ENCODE results near the gene ATP13A2. TPM values are rescaled to one million over a fixed set of nuclear protein-coding genes. Genes with fewer than 3 reads are reported as not detected.

ATP13A2 gene, protein sequence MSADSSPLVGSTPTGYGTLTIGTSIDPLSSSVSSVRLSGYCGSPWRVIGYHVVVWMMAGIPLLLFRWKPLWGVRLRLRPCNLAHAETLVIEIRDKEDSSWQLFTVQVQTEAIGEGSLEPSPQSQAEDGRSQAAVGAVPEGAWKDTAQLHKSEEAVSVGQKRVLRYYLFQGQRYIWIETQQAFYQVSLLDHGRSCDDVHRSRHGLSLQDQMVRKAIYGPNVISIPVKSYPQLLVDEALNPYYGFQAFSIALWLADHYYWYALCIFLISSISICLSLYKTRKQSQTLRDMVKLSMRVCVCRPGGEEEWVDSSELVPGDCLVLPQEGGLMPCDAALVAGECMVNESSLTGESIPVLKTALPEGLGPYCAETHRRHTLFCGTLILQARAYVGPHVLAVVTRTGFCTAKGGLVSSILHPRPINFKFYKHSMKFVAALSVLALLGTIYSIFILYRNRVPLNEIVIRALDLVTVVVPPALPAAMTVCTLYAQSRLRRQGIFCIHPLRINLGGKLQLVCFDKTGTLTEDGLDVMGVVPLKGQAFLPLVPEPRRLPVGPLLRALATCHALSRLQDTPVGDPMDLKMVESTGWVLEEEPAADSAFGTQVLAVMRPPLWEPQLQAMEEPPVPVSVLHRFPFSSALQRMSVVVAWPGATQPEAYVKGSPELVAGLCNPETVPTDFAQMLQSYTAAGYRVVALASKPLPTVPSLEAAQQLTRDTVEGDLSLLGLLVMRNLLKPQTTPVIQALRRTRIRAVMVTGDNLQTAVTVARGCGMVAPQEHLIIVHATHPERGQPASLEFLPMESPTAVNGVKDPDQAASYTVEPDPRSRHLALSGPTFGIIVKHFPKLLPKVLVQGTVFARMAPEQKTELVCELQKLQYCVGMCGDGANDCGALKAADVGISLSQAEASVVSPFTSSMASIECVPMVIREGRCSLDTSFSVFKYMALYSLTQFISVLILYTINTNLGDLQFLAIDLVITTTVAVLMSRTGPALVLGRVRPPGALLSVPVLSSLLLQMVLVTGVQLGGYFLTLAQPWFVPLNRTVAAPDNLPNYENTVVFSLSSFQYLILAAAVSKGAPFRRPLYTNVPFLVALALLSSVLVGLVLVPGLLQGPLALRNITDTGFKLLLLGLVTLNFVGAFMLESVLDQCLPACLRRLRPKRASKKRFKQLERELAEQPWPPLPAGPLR
- 97.1 and 97.8 TPM in 2 replicates for total RNA-seq

DNA sequence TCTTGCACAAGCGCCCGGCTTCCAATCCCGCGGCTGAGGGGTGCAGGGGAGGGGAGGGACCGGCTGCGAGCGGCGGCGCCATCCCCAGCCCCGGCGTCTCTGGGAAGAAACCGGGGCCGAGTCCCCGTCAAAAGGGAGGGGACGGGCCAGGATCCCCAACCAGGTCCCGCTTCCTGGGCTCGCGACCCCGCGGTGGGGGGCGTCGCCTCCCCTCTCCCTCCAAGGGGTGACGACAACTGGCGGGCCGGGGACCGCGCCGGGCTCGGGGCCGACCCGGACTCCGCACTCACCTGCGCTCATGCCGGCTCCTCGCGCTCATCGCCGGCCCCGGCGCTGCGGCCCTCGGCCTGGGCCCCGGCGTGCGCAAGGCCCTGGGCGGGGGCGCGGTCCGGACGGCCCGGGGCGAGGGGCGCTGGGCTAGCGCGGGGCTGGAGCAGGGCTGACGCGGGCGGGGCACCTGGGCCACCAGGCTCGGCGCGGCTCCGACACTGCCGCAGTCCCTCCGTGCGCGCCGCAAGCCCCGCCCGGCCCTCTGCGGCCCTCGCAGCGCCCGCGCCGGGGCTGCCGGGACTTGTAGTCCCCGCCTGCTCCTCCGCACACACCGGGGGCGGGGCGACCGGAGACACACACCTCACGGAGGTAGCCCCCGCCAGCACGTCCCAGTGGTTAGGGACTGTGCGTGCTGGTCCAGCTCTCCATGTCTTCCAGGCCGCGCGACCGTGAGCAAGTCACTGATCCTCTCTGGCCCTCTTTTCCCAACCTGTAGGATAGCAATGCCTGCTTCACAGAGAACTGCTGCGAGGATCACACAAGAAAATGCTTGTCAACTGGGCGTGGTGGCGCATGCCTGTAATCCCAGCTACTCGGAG, at the start of gene ATP13A2:
TSS of gene ATP13A2 (minus strand) at position 490 of the 869 bp plus-strand sequence. CDS start at position 300, 190 bp downstream.
- DNase-seq (ENCODE audit: extremely low read depth, low read depth, low spot score), result no peak

DNA sequence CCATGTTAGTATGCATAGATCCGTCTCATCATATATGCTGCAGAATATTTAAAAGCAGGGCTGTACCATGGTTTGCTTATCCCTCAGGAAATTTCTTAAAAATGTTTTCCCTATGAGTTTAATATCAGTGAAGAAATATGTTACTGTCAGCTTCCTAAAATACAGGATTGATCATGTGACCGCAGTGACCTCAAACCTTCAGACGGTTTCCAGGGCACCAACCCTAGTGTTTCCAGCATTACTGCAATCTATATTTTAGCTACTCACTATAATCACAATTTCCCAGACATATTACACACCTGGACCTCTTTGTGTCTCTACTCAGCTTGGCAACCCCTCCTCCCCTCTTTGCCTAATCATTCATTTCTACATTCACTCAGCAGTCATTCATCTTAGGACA, 49.8 kb upstream of the ATP13A2 start:
- DNase-seq (ENCODE audit: extremely low read depth, low read depth, low spot score), result no peak

DNA sequence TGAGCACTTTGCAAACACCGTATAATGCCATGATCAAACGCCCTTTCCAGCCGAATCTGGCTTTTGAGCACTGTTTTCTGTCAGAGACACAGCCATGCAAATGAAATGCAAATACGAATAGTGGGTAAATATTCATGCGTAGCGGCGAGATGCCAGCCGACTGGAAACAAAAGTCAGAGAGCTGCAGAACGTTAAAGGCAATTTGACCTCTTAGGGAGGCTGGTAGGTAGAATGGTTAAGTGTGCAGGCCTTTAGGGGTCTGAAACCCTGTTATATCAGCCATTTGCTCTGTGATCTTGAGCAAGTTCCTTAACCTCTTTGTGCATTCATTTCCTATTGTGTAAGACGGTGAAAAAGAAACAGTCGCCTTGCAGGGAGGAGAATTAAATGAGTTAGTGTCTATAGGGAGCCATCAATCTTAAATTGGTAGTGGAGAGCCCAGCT, 48.6 kb upstream of the ATP13A2 start:
- DNase-seq (ENCODE audit: extremely low read depth, low read depth, low spot score), result no peak

DNA sequence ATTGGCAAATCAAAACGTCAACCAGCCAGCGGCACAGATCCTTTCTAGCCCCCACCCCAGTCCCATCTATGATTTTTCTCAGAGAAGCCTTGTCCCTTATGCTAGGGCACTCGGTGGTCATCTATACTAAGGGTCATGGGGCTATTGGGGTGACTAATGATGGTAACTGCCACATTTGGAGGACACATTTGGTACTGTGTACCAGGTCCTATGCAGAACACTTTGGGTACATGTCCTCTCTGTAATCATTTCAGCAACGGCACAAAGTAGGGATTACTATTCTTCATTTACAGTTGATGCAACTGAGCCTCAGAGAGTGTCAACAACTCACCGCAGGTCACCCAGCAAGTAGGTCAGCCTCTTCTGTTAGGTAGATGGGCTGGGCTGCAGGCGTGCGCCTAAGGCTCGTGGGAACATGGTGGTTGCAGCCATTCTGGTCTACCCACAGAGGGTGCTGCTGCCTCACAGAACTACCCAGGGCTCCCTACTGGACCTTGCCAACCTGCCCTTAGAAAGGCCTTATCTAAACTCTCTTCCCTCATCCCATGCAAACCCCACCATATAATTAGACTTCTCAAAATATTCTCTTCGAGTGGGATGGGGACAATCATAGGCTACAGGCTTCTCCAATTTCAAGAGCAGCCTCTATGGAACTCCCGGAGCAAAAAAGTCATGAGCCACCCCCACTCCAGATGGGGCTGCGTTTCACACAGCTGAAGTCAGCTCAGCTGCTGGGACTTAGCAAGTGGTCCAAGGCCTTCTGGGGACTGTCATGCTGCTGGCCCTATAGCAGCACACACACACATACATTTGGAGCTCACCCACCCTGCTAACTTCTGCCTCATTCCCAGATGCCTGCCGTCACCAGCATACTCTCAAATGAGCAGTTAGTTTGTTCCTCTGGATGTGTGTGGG, 47.9 kb upstream of the ATP13A2 start:
- no peak for DNase-seq (ENCODE audit: extremely low read depth, low read depth, low spot score)

DNA sequence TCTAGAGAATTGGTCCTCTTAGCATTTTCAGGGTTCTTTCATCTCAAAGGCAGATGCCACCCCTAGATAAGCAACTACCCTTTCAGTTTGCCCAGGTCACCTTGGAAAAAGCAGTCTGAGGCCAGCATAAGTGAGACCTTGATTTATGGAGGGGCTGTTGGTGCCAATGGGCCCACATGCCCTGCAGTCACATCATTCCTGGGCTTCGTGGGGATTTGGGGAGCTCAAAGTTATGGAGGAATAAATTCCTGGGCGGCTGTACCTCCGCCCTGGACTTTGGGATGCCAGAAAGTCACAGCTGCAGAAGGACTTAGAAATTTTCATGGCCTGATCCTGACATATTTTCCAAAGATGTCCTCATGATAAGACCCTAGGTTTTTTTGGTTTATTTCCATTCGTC, 44.8 kb upstream of the ATP13A2 start:
- DNase-seq (ENCODE audit: extremely low read depth, low read depth, low spot score), result no peak

DNA sequence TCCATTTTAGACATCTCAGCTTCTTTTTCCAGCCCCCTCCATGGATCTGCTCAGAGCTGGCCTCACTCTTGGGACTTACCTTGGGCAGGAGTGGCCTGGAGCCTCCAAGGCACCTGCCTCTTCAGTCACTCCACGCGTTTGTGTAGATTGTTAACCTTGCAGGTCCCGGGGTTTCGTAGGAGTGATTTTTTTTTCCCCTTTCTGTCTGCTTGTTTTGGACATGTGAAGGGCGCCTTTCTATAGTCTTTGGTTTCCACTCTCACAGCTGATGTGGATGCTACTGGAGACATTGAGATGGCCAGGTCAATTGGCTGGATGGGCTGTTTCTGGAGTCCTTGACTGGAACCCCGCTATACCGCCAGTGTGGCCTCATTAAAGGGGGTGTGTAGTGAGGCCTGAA, 44.1 kb upstream of the ATP13A2 start:
- DNase-seq (ENCODE audit: extremely low read depth, low read depth, low spot score), result no peak

DNA sequence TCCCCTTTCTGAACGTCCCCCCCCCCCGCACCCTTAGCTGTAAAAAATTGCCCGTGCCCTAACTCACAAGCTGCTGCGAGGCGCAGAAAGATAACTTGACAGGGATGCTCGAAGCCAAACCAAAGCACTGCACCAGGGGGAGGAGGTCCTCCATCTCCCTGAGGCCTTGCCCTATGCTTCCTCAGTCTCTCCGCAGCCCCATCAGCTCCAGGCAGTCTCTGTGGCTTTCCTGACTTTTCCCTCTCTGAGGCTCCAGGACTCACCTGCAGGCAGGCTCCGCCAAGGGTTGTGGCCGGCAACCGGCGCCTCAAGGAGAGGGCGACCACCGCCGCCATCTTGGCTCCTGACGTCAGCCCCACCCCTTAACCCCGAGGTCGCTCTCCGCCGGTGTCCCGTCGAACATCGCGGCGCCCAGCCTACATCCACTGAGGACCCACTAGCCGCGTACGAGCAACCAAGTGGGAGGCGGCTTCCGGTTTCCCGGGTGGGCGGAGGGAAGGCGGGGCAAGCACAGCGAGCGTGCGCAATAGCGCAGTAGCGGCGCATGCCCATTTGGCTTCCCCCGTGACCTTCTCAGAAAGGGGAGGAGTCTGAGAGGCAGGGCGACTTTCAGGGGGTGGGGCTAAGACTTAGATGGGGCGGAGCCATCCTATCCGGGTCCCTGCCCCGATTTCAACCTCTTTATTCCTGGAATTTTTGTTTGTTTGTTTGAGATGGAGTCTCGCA, 42.1 kb upstream of the ATP13A2 start, which contains the start of gene SDHB:
TSS of gene SDHB (minus strand) at position 348 of the 726 bp plus-strand sequence. CDS start at position 335, 13 bp downstream.
- peak; percentile 87 for DNase-seq (ENCODE audit: extremely low read depth, low read depth, low spot score)

DNA sequence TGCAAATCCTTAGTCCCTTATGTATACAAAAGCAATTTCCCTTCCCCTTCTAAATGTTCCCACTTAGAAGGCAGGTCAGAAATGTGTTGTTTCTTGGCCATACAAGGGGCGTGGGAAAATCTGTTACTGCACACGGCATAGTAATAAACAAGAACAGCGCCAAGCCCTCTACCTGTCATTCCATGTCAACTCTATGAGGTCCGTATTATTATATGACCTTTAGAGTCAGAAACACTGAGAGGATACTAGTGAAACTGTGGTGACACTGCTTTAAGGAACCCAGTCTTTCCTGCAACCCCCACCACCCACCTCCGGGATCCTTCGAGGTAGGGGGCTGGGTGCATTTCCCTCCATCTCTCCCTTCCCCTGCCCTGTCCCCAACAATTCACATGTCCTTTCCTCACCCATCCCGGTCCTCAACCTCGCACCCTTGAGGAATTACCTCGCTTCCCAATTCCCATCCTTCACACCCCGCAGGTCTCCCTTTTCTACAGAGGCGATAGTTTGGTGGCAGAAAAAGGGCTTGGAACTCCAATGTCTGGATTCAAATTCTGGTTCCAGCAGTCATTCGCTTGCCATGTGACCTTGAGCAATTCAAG, 41.5 kb upstream of the ATP13A2 start:
- no peak for DNase-seq (ENCODE audit: extremely low read depth, low read depth, low spot score)

DNA sequence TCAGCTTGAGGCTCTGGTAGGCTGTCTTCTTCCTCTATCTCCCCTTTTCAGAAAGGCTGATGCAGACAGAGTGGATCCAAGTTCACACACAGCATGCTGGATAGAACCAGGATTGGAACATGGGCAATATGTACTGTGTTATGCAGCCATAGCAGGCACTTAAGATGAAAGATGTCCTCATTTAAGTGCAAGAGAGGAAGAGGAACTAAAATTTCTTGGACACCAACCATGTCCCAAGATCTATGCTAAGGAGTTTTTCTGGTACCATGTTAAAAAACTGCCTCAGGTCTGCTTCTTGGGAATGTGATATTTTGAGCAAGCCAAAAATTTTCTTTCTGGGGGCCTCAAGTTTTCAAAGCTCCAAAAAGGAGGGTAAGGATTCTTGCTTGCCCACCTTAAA, 40.9 kb upstream of the ATP13A2 start:
- DNase-seq (ENCODE audit: extremely low read depth, low read depth, low spot score), result no peak

DNA sequence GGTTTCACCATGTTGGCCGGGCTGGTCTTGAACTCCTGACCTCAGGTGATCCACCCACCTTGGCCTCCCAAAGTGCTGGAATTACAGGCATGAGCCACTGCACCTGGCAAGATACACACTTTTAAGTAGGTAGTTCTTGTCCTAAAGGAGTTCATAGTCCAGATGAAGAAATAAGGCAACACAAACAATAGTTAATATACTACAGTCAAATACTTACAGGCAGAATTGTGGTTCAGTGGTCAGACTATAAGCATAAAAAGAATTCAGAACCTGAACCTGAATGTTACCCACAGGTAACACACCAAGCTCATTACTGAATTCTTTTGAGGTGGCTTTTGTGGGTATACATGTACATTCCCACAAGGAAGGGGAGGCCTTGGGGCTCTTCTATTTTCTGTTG, 40.3 kb upstream of the ATP13A2 start:
- DNase-seq (ENCODE audit: extremely low read depth, low read depth, low spot score), result no peak

DNA sequence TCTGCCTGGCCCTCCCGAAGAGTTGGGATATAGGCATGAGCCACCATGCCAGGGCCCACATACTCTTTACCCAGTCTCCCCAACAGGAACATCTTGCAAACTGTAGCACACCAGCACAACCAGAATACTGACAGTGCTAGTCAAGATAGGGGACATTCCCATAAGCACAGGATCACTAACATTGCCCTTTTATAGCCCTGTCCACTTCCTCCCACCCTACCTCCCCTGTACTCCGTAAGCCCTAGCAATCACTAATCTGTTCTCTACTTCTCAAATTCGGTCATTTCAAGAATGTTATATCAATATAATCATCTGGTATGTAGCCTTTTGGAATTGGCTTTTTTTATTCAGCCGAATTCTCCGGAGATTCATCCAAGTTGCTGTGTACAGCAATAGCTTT, 36.2 kb upstream of the ATP13A2 start:
- DNase-seq (ENCODE audit: extremely low read depth, low read depth, low spot score), result no peak

DNA sequence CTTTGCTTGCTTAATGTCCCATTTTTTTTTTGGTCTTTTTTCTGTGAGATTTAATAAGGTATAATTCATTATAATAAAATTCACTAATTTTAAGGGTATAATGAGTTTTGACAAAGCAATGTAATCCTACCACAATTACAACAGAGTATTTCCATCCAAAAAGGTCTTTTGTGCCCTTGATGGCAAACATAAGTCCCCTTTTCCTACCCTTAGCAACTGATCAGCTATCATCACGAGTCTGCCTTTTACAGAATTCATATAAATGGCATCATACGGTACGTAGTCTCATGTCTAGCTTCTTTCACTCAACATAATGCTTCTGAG, 34.6 kb upstream of the ATP13A2 start:
- DNase-seq (ENCODE audit: extremely low read depth, low read depth, low spot score), result no peak

DNA sequence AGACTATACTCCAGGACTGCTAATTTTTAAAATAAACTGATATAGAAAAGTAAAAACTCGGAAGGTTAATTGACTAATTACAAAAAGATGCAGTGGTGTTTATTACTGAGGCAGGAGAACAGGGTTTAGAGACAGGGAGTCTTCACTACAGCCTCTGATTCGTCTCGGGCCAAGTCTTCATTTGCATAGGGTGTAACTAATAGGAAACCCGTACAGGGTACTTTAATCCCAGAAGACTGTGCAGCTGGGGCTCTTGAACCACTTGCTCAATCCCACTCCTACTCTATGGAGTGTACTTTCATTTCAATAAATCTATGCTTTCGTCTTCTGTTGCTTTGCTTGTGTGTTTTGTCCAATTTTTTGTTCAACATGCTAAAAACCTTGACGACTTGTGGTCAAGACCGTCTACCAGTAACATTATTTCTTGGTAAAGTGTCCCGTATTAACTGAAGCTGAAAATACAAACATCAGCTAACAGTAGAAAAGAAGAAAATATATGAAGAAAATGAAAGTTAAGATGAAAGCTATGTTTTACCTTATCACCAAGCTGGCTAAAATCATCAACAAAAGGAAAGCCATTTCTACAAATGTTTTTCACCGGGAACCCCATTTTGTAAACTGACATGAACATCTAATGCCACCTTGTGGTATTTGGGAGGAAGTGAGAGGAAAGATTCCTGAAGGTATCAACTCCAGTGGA, 34.1 kb upstream of the ATP13A2 start:
- no peak for DNase-seq (ENCODE audit: extremely low read depth, low read depth, low spot score)

DNA sequence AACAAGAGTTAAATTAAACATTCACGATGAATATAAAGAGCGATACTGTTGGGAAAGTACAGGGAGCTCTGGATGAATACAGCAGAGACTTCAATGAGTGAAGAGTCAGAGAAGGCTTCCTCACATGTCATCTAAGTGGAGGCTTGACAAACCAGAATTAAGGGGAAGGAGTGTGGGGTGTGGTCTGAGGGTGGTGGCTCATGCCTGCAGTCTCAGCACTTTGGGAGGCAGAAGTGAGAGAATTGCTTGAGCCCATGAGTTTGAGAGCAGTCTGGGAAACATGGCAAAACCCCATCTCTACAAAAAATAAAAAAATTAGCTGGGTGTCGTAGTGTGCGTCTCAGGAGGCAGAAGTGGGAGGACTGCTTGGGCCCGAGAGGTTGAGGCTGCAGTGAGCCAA, 33.4 kb upstream of the ATP13A2 start:
- DNase-seq (ENCODE audit: extremely low read depth, low read depth, low spot score), result no peak

DNA sequence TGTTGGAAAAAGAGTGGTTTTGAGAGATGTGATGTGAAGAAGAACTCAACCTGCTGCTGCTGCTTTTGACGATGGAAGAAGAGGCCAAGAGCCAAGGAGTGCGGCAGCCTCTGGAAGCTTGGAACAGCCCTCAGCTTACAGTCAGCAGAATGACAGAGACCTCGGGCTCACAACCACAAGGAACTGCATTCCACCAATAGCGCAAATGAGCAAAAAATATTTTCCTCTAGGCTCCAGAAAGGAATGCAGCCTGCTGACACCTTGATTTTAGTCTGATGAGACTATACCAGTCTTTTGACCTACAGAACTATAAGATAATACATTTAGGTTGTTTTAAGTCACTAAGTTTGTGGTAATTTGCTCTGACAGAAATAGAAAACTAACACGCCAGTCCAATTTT, 31.9 kb upstream of the ATP13A2 start:
- no peak for DNase-seq (ENCODE audit: extremely low read depth, low read depth, low spot score)

DNA sequence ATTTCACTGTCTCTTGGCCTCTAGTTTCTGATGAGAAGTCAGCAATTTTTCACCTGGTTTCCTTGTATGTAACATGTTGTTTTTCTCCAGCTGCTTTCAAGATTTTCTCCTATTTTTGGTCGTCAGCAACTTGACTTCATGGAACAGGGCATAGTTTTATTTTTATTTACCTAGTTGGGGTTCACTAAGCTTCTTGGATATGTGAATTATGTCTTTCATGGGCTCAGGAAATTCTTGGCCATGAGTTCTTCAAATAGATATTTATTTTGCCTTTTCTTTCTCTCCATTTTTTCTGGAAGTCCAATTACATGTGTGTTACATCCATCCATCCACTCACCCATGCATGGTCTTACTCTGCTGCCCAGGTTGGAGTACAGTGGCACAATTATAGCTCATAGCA, 28.4 kb upstream of the ATP13A2 start:
- no peak for DNase-seq (ENCODE audit: extremely low read depth, low read depth, low spot score)

DNA sequence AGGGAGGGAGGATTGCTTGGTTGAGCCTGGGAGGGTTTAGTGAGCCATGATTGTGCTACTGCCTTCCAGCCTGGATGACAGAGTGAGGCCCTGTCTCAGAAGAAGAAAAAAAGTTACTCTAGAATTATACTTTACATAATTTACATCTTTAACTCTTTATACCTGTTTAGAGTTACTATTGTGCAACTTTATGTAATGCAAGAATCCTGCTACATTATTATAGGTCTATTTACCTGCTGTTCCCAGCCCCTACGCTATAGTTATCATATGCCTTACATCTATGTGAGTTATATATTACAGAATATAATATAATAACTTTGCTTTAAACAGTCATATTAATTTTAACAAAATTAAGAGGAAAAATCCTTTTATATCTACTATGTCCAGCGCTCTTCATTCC, 27.8 kb upstream of the ATP13A2 start:
- no peak for DNase-seq (ENCODE audit: extremely low read depth, low read depth, low spot score)

DNA sequence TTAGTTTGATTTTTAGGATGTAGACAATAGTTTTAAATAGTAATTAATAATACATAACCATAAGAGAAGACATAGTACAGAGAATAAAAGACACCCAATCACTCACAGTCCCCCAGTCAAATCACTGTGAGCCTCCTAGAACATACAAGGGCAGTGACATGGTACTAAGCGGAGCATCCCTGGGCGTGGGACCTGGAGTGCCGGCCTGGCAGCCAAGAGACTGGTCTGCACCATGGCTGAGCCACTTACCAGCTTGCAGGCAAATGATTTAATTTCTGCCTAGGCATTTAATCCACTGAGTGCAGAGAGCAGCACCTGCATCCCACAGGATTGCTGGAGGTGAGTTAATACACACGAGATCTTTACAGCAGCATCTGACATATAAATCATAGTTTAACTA, 21.8 kb upstream of the ATP13A2 start:
- DNase-seq (ENCODE audit: extremely low read depth, low read depth, low spot score), result no peak
